ENCODE results near the gene DNAH17. TPM values are rescaled to one million over a fixed set of nuclear protein-coding genes. Genes with fewer than 3 reads are reported as not detected.

The DNAH17 gene
- polyA plus RNA-seq, 3 donors: 0.01 to 0.51 (median 0.11) TPM

DNA sequence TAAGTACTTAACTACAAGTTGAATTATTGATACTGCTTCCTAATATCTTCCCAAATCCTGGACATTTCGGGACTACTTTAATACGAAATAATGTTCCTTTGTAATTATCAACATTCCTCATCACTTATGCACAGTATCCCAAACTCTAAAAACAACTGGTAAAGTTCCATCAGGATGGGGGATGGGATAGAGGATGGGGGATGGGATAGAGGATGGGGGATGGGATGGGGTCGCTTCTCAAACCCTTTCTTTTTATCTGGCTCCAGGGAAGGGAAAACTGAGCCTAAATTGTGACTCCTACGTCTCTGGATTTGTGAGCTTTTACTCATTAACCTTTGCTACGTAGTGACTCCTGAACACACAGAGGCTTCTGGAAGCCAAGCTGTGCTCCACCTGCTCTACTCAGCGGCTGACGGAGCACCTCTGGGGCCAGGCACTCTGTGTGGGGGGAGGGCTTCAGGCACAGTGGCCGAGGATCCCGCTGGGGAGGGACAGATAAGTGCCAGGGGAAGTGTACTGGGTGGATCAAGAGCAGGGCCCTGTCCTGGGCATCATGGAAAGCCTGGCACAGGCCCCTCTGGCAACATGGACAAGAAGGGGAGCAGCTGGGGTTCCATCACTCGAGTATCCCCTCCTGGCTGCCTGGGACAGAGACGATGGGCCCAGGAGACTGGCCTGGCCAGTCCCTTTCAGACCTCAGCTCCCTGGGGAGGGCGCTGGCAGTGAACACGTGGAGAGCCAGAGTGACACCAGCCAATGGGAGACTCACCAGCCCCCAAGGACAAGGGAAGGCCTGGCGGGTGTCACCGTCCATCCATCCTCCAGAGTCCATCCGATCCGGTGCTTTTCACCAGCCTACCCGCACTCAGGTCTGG is 142.5 kb downstream of the DNAH17 start:
- peaks cover 0 to 8% (median 3%) of the 10 kb centered on the region in 7 donors for H3K9me3 Mint-ChIP-seq
- H3K36me3 ChIP-seq (replicated peaks in 1 of 2; ENCODE audit: control insufficient read depth in 1 of 2, insufficient read depth in 2 of 2, low read length in 2 of 2): peaks cover 0 to 5% of the 10 kb centered on the region in 2 donors
- H4K20me1 ChIP-seq (ENCODE audit: insufficient read depth, low read length): no peaks in the 10 kb centered on the region
- peaks cover 3 to 13% (median 11%) of the 10 kb centered on the region in 3 donors for H3K27me3 Mint-ChIP-seq (ENCODE audit: low read depth in 3 of 3)
- no peak overlapping the region for H3K4me3 Mint-ChIP-seq
- no peaks in the 10 kb centered on the region for H3K27me3 ChIP-seq (ENCODE audit: control insufficient read depth in 2 of 2, insufficient read depth in 2 of 2, low read length in 2 of 2)
- no peak overlapping the region for H3K4me2 ChIP-seq (replicated peaks; ENCODE audit: extremely low read depth, low read length, poor library complexity, severe bottlenecking)
- no peak overlapping the region for H3K4me3 ChIP-seq (replicated peaks in 1 of 3; ENCODE audit: low read depth in 2 of 3, low read length in 3 of 3)
- peaks cover 6 to 7% of the 10 kb centered on the region in 2 donors for H3K36me3 Mint-ChIP-seq
- H2AFZ ChIP-seq (ENCODE audit: insufficient read depth, low read depth, low read length, poor library complexity, severe bottlenecking): no peak overlapping the region
- DNase-seq: no peak
- H3K4me1 ChIP-seq (ENCODE audit: control insufficient read depth in 1 of 2, insufficient read depth in 2 of 2, low read length in 2 of 2): no peaks in the 10 kb centered on the region
- intact Hi-C loops (cut with micrococcal nuclease): no loop called here
- H3K79me2 ChIP-seq (ENCODE audit: insufficient read depth, low read length): no peaks in the 10 kb centered on the region
- WGBS (ENCODE audit: insufficient coverage): 79% methylated on average over 14 of the region's 18 CpGs
- no peak for TF ChIP-seq CTCF (IDR thresholded peaks at IDR 0.05)
- no peak overlapping the region for H3K27ac ChIP-seq (ENCODE audit: low read depth in 1 of 2, low read length in 2 of 2)
- H3K9ac ChIP-seq (ENCODE audit: insufficient read depth, low read length, poor library complexity, severe bottlenecking): no peak overlapping the region
- H3K27ac Mint-ChIP-seq: peak overlapping the region in 5 of 7 donors; percentile 7 to 70 (median 59)
- H3K4me1 Mint-ChIP-seq: peaks cover 4% of the 10 kb centered on the region
- no peaks in the 10 kb centered on the region for H3K9me3 ChIP-seq (replicated peaks in 1 of 2; ENCODE audit: control insufficient read depth in 1 of 2, insufficient read depth in 1 of 2, low read length in 2 of 2)

DNA sequence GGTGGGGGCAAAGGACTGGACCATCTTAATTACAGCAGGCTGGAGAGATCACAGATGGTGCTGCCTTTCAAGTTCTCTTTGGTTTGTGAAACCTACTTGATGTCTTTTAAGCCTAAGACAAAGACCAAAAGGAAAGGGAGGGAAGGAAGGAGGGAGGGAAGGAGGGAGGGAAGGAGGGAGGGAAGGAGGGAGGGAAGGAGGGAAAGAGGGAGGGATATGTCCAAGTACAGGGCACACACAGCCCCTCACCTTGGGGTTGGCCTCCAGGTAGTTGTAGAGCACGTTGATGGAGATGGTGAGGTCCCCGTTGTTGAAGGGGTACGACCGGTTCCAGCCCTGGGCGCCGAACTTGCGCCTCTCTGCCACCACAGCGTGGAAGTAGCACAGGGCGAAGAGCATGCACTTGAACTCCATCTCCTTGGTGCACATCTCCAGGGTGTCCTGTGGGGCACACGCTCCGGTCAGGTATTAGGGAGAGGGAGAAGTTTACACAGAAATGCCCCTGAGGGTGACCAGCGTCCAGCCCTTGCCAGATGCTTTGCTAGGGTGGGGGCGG is 143.3 kb downstream of the DNAH17 start:
- 93% methylated on average over 7 of the region's 13 CpGs for WGBS (ENCODE audit: insufficient coverage)
- DNase-seq: no peak
- Histone ChIP-seq H4K20me1 (ENCODE audit: insufficient read depth, low read length) (no peaks in the 10 kb centered on the region), H3K9me3 (replicated peaks in 1 of 2; ENCODE audit: control insufficient read depth in 1 of 2, insufficient read depth in 1 of 2, low read length in 2 of 2) (no peaks in the 10 kb centered on the region), H3K27ac (ENCODE audit: low read depth in 1 of 2, low read length in 2 of 2) (no peak overlapping the region), H3K4me3 (replicated peaks in 1 of 3; ENCODE audit: low read depth in 2 of 3, low read length in 3 of 3) (no peak overlapping the region), H3K27me3 (ENCODE audit: control insufficient read depth in 2 of 2, insufficient read depth in 2 of 2, low read length in 2 of 2) (no peaks in the 10 kb centered on the region), H3K9ac (ENCODE audit: insufficient read depth, low read length, poor library complexity, severe bottlenecking) (no peak overlapping the region), H2AFZ (ENCODE audit: insufficient read depth, low read depth, low read length, poor library complexity, severe bottlenecking) (no peak overlapping the region), H3K79me2 (ENCODE audit: insufficient read depth, low read length) (no peaks in the 10 kb centered on the region), H3K36me3 (replicated peaks in 1 of 2; ENCODE audit: control insufficient read depth in 1 of 2, insufficient read depth in 2 of 2, low read length in 2 of 2) (peaks cover 7 to 13% of the 10 kb centered on the region in 2 donors), H3K4me2 (replicated peaks; ENCODE audit: extremely low read depth, low read length, poor library complexity, severe bottlenecking) (no peak overlapping the region), H3K4me1 (ENCODE audit: control insufficient read depth in 1 of 2, insufficient read depth in 2 of 2, low read length in 2 of 2) (no peaks in the 10 kb centered on the region)
- Mint-ChIP-seq H3K36me3 (peaks cover 14 to 15% of the 10 kb centered on the region in 2 donors), H3K27me3 (ENCODE audit: low read depth in 3 of 3) (peaks cover 3 to 13% (median 12%) of the 10 kb centered on the region in 3 donors), H3K27ac (peak overlapping the region in 3 of 7 donors; percentile 8 to 54 (median 26)), H3K9me3 (peaks cover 0 to 9% (median 3%) of the 10 kb centered on the region in 7 donors), H3K4me1 (peaks cover 4% of the 10 kb centered on the region), H3K4me3 (no peak overlapping the region)
- TF ChIP-seq CTCF (IDR thresholded peaks at IDR 0.05): no peak
- intact Hi-C loops (cut with micrococcal nuclease): no loop called here

All from CD14-positive monocyte (primary cell).